Fibroblast of the aortic adventitia (primary cell): ENCODE measurements around the gene KCNE2. TPM values are rescaled to one million over a fixed set of nuclear protein-coding genes. Genes with fewer than 3 reads are reported as not detected.
A peak's percentile ranks its signal among the peaks of the same experiment; 100 is the strongest.

Source experiments
- DNase-seq: peaks from one replicate; pipeline ENCODE4 v3.0.0-alpha.2; 2010; ENCODE audit warnings: low read depth
- H3K4me3 ChIP-seq: 2 replicates; pipeline ENCODE4 v1.5.1; 2011; ENCODE audit warnings: low read depth, mild to moderate bottlenecking, control low read depth, low read length, moderate library complexity
- total RNA-seq: library from RNA; depleted of rRNA; stranded (reverse); fragments of >200 nt; gene quantifications from 2 replicates; pipeline ENCODE4 v1.2.3, GENCODE V29; 2012; ENCODE audit warnings: low replicate concordance
- TF ChIP-seq, protein P1 (sequence below): IDR thresholded peaks from 2 replicates; pipeline ENCODE4 v1.5.1; 2011; ENCODE audit warnings: mild to moderate bottlenecking, low read length, control low read depth, inconsistent platforms; ENCODE audit not compliant: insufficient read depth

Gene KCNE2
- total RNA-seq, 1 donor = not detected

DNA sequence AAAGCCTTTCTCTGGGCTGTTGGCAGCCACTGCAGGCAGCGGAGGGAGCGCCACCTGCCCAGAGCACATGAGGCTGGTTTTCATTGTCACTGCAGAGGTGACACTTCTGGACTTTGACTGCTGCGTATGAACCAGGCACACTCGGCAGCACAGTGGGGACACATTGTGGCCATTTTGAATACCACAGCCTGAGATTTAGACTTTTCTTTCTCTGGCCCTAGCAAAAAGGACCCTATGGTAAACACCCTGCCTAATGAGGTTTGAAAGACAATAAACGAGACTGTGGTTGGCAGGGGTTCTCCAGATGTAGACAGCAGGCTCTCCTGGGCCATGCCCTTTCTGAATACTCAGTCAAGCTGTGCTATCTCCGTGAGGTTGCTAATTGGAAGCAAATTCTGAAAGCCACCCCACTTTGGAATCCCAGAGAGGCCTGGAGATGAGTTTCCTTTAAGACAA lies 12.0 kb upstream of the KCNE2 start:
- peak; percentile 34 for DNase-seq
- TF ChIP-seq, protein P1, sequence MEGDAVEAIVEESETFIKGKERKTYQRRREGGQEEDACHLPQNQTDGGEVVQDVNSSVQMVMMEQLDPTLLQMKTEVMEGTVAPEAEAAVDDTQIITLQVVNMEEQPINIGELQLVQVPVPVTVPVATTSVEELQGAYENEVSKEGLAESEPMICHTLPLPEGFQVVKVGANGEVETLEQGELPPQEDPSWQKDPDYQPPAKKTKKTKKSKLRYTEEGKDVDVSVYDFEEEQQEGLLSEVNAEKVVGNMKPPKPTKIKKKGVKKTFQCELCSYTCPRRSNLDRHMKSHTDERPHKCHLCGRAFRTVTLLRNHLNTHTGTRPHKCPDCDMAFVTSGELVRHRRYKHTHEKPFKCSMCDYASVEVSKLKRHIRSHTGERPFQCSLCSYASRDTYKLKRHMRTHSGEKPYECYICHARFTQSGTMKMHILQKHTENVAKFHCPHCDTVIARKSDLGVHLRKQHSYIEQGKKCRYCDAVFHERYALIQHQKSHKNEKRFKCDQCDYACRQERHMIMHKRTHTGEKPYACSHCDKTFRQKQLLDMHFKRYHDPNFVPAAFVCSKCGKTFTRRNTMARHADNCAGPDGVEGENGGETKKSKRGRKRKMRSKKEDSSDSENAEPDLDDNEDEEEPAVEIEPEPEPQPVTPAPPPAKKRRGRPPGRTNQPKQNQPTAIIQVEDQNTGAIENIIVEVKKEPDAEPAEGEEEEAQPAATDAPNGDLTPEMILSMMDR = peak; percentile 54
- no peak overlapping the region for H3K4me3 ChIP-seq

DNA sequence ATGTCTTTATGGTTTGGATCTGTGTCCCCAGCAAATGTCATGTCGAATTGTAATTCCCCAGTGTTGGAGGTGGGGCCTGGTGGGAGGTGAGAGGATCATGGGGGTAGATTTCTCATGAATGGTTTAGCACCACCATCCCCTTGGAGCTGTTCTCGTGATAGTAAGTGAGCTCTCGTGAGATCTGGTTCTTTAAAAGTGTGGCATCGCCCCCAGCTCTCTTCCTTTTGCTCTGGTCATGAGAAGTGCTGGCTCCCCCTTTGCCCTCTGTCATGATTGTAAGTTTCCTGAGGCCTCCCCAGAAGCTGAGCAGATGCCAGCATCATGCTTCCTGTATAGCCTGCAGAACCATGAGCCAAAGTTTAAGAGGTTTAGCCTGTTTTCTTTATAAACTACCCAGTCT lies 11.2 kb upstream of the KCNE2 start:
- DNase-seq = no peak
- no peak overlapping the region for H3K4me3 ChIP-seq
- TF ChIP-seq, protein P1 = no peak

DNA sequence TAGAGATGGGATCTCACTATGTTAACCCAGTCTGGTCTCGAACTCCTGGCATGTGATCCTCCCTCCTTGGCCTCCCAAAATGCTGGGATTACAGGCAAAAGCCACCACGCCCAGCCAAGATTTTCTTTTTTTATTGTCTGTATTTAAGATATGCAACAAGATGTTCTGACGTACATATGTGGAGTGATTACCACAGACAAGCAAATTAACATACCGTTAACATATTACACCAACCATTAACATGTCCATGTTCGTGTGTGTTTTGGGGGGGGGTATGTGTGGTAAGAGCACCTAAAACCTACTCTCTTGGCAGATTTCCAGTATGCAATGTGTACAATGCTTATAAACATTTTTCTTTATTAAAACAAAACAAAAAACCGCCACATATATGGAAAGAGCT lies 10.6 kb upstream of the KCNE2 start:
- TF ChIP-seq, protein P1 = no peak
- DNase-seq = no peak
- no peak overlapping the region for H3K4me3 ChIP-seq

- TF ChIP-seq, protein P1 = no peak
- no peak overlapping the region for H3K4me3 ChIP-seq
- DNase-seq = no peak
Observed at GRCh38 chr21:34354836-34355235, 9.0 kb upstream of the KCNE2 start.

DNA sequence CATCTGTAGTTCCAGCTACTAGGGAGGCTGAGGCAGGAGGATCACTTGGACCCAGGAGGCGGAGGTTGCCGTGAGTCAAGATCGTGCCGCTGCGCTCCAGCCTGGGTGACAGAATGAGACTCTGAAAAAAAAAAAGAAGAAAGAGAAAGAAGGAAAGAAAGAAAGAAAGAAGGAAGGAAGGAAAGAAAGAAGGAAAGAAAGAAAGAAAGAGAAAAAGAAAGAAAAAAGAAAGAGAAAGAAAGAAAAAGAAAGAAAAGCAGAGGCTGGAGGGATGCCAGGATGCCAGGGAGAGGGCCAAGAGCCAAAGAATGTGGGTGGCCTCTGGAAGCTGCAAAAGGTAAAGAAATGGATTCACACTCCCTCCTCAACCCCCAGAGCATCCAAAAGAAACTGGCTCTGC lies 8.2 kb upstream of the KCNE2 start:
- no peak overlapping the region for H3K4me3 ChIP-seq
- DNase-seq = no peak
- TF ChIP-seq, protein P1 = no peak

DNA sequence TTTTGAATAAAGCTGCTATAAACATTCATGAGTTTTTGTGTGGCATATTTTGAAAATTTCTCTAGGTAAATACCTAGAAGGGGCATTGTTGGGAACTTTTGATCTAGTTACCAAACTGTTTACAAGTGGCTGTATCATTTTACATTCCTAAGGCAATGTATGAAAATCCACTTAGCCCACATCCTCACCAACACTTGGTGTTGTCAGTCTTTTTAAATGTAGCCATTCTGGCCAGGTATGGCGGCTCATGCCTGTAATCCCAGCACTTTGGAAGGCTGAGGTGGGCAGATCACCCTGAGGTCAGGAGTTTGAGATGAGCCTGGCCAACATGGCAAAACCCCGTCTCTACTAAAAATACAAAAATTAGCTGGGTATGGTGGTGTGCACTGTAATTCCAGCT lies 5.9 kb upstream of the KCNE2 start:
- H3K4me3 ChIP-seq = no peak overlapping the region
- no peak for DNase-seq
- TF ChIP-seq, protein P1 = no peak

DNA sequence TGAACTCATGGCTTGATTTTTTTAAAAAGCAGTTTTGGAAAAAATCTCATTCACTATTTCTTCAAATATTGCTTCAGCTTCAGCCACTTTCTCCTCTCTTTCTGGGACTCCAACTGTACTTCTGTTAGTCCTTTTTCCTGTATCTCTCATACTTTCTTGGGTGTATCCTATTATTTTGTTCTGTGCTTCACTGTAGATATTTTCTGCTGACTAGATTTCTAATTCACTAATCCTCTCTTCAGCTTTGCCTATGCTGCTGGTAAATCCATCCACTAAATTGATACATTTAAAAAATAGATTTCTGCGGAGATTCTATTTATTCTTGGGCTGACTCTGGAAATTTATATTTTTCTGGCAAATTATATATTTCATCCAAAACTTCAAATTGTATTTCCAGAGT lies 4.9 kb upstream of the KCNE2 start:
- H3K4me3 ChIP-seq = no peak overlapping the region
- no peak for DNase-seq
- TF ChIP-seq, protein P1 = no peak
